Measurements from ENCODE around the gene MUC21. TPM values are rescaled to one million over a fixed set of nuclear protein-coding genes. Genes with fewer than 3 reads are reported as not detected.

Gene MUC21
- total RNA-seq, 3 donors from 2014 or later, result not detected

GRCh38 chr6:30985490-30985889 is 2.0 kb downstream of the MUC21 start:
- intact Hi-C loops (cut with DNase I; ENCODE audit: low total_unique reads), result no loop called here
- Histone ChIP-seq H3K27me3 (no peaks in the 10 kb centered on the region), H3K27ac (no peak overlapping the region), H3K4me3 (no peak overlapping the region), H3K36me3 (no peaks in the 10 kb centered on the region), H3K9me3 (no peaks in the 10 kb centered on the region), H3K4me1 (no peaks in the 10 kb centered on the region)
- DNase-seq (ENCODE audit: low spot score in 2 of 2), result no peak
- TF ChIP-seq CTCF (IDR thresholded peaks at IDR 0.05) (no peak), POLR2A (IDR thresholded peaks at IDR 0.05) (no peak), POLR2AphosphoS5 (IDR thresholded peaks at IDR 0.05) (no peak)

GRCh38 chr6:30987304-30987703 is 3.8 kb downstream of the MUC21 start:
- intact Hi-C loops (cut with DNase I; ENCODE audit: low total_unique reads), result no loop called here
- no peak for DNase-seq (ENCODE audit: low spot score in 2 of 2)
- H3K4me1 ChIP-seq, result no peaks in the 10 kb centered on the region
- H3K9me3 ChIP-seq, result no peaks in the 10 kb centered on the region
- no peak overlapping the region for H3K4me3 ChIP-seq
- TF ChIP-seq POLR2AphosphoS5 (IDR thresholded peaks at IDR 0.05) (no peak), POLR2A (IDR thresholded peaks at IDR 0.05) (no peak), CTCF (IDR thresholded peaks at IDR 0.05) (no peak)
- no peaks in the 10 kb centered on the region for H3K27me3 ChIP-seq
- H3K27ac ChIP-seq, result no peak overlapping the region
- H3K36me3 ChIP-seq, result no peaks in the 10 kb centered on the region

GRCh38 chr6:30988209-30988825 is 4.8 kb downstream of the MUC21 start:
- Histone ChIP-seq H3K27me3 (no peaks in the 10 kb centered on the region), H3K9me3 (no peaks in the 10 kb centered on the region), H3K4me3 (no peak overlapping the region), H3K27ac (no peak overlapping the region), H3K4me1 (no peaks in the 10 kb centered on the region), H3K36me3 (no peaks in the 10 kb centered on the region)
- intact Hi-C loops (cut with DNase I; ENCODE audit: low total_unique reads), result no loop called here
- TF ChIP-seq POLR2A (IDR thresholded peaks at IDR 0.05) (no peak), POLR2AphosphoS5 (IDR thresholded peaks at IDR 0.05) (no peak), CTCF (IDR thresholded peaks at IDR 0.05) (no peak)
- no peak for DNase-seq (ENCODE audit: low spot score in 2 of 2)

- H3K4me1 ChIP-seq, result no peaks in the 10 kb centered on the region
- TF ChIP-seq POLR2AphosphoS5 (IDR thresholded peaks at IDR 0.05), result no peak
- no peak for TF ChIP-seq CTCF (IDR thresholded peaks at IDR 0.05)
- no peak for TF ChIP-seq POLR2A (IDR thresholded peaks at IDR 0.05)
- no peaks in the 10 kb centered on the region for H3K27me3 ChIP-seq
- no peak overlapping the region for H3K27ac ChIP-seq
- H3K4me3 ChIP-seq, result no peak overlapping the region
- DNase-seq (ENCODE audit: low spot score in 2 of 2), result no peak
- H3K36me3 ChIP-seq, result no peaks in the 10 kb centered on the region
- no peaks in the 10 kb centered on the region for H3K9me3 ChIP-seq
- intact Hi-C loops (cut with DNase I; ENCODE audit: low total_unique reads), result no loop called here
Measured at GRCh38 chr6:30990422-30991086, 7.0 kb downstream of the MUC21 start.

GRCh38 chr6:30991891-30992290 is 8.4 kb downstream of the MUC21 start:
- TF ChIP-seq POLR2A (IDR thresholded peaks at IDR 0.05), result no peak
- TF ChIP-seq CTCF (IDR thresholded peaks at IDR 0.05), result no peak
- no peak for TF ChIP-seq POLR2AphosphoS5 (IDR thresholded peaks at IDR 0.05)
- H3K27ac ChIP-seq, result no peak overlapping the region
- no peak for DNase-seq (ENCODE audit: low spot score in 2 of 2)

More at GRCh38 chr6:30991891-30992290, 8.4 kb downstream of the MUC21 start:
- Histone ChIP-seq H3K4me3 (no peak overlapping the region), H3K9me3 (no peaks in the 10 kb centered on the region), H3K36me3 (no peaks in the 10 kb centered on the region), H3K27me3 (no peaks in the 10 kb centered on the region), H3K4me1 (no peaks in the 10 kb centered on the region)
- intact Hi-C loops (cut with DNase I; ENCODE audit: low total_unique reads), result no loop called here

Data from breast epithelium (tissue), 4 donors.